GM18858 (cell line): ENCODE measurements around the gene NOP56.
"Not testable (repeated sequence)": the region's sequence is repeated elsewhere in the genome, so short reads cannot be mapped to it uniquely, and the experiment has no call there.

Experiments
- ATAC-seq: cut with Tn5 transposase; IDR thresholded peaks from one replicate; pipeline ENCODE4 v1.9.1; 2021; ENCODE audit not compliant: unreplicated experiment

The NOP56 gene

DNA sequence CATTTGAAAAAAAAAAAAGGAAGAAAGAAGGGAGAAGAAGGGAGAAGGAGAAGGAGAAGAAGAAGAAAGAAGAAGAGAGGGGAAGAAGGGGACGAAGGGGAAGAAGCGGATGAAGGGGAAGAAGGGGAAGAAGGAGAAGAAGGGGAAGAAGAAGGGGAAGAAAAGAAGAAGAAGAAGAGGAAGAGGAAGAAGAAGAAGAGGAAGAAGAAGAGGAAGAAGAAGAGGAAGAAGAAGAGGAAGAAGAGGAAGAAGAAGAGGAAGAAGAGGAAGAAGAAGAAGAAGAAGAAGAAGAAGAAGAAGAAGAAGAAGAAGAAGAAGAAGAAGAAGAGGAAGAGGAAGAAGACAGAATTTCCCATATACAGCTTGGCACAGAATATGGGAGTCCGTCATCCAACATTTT is 29.6 kb downstream of the NOP56 start:
- not testable (repeated sequence) for ATAC-seq

DNA sequence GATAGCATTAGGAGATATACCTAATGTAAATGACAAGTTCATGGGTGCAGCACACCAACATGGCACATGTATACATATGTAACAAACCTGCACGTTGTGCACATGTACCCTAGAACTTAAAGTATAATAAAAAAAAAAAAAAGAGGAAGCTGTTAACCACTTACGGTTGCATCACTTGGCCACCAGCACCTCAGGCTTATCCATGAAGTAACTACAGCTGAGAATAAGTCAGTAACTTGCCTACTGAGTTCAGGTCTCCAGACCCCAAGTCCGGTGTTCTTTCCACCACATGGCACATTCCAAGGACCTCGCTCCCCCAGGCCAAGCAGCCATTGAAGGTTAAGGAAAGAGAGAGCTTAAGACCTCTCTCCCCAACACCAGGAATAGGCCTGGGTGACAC is 32.4 kb downstream of the NOP56 start:
- ATAC-seq, result not testable (repeated sequence)

DNA sequence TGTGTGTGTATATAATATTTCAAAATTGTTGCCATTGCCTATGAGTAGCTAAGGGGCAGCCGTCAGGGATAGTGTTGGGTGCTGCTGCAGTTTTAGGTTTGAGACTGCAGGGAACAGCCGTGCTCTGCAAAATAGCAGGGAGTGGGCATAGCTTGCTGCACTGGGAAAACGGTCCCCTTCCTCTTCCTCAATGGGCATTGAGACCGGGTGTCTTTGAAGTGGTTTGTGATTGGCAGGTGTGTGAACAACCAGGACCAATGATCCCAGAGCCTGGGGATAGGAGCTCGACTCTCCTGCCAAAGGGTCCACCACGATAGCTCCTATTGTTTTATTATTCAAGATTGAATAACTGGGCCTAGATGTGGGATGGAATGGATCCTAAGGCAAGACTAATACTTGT is 35.1 kb downstream of the NOP56 start:
- ATAC-seq, result no peak

DNA sequence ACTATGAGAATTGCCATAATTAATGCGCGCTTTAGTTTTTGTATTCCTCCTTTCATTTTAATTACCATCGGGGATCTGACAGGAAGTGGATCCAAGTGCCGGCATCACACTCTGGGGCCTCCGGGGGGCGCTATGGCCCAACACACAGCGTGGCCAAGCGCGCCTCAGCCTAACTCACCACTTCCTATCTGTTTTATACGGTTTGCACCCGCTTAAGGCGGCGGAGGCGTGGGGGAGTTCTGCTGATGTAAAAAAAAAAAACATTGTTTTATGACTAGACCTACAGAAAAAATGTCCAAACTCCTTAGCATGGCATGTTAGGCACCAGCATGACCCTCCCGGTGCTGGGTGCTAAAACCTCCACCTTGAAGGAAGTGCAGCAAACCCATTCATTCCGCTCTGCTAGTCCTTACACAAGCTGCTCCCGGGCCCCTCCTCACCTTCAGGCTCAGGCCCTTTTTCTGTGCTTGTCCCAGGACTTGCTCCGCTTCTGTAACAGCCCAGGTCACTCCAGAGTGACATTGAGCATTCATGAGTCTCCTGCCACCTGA is 35.7 kb downstream of the NOP56 start:
- no peak for ATAC-seq

DNA sequence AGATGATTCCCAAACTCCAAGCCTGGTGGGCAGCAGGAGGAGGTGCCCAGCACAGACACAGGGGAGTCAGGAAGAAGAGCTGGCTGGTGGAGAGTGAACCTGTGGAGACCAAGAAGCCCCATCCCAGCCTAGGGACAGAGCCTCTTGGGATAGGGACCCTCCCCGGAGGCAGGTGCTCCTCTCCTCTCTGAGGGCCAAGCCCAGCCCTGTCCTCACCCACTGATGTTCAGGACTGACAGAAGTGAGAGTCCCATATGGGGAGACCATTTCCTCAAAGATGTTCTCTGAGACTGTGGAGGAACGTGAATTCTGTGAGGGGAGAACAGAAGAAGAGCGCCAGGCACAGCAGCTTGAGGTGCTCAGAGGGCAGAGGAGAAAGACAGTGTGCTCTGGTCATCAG is 37.8 kb downstream of the NOP56 start:
- no peak for ATAC-seq

DNA sequence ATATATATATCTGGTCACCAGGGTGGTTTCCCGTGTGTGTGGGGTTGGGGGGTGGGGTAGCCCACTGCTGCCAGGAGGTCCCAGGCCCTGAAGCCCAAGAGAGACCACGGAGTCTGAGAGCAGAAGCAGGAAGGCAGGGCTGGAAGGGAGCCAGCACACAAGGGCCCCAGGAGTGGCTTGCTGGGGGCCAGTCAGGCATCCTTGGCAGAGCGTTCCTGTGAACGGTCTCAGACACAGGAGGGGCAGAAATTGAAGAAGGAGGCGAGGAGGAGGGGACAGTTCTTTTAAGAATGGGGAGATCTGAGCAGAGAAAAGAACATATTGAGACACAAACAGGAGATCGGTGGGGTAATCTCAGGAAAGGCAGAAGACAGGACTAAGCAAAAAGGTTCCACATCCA is 38.3 kb downstream of the NOP56 start:
- no peak for ATAC-seq

DNA sequence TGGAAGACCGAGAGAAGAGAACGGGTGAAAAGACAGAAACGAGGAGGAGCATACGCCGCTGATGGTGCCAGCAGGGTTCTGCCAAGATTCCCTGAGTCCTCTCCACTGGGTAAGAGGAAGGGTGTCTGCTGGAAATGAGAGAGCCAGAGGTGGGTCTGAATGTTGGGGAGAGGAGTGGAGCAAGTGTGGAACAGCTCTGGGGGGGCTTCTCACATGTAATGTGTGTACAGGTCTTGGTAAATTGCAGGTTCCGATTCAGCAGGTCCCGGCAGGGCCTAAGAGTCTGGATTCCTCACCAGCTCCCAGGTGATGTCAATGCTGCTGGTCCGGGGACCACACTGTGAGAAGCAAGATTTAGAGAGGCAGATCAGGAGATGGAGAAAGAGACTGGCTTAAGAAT is 38.7 kb downstream of the NOP56 start:
- no peak for ATAC-seq

DNA sequence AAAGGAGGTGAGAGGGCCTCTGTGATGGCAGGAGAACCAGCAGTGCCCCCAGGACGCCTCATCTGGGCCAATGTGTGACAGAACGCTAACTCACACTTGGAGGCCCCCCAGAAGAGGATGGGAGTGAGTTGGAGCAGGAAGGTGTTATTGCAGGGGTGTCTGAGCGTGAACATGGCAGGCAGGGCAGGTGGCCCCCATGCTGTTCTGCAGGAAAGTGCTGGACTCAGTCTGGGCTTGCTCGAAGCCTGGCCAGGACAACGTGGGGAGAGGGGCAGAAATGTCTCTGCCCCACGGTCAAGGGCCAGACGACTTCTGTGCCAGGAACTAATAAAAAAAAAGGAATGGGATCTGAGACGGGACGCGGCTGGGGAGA is 39.2 kb downstream of the NOP56 start:
- no peak for ATAC-seq

DNA sequence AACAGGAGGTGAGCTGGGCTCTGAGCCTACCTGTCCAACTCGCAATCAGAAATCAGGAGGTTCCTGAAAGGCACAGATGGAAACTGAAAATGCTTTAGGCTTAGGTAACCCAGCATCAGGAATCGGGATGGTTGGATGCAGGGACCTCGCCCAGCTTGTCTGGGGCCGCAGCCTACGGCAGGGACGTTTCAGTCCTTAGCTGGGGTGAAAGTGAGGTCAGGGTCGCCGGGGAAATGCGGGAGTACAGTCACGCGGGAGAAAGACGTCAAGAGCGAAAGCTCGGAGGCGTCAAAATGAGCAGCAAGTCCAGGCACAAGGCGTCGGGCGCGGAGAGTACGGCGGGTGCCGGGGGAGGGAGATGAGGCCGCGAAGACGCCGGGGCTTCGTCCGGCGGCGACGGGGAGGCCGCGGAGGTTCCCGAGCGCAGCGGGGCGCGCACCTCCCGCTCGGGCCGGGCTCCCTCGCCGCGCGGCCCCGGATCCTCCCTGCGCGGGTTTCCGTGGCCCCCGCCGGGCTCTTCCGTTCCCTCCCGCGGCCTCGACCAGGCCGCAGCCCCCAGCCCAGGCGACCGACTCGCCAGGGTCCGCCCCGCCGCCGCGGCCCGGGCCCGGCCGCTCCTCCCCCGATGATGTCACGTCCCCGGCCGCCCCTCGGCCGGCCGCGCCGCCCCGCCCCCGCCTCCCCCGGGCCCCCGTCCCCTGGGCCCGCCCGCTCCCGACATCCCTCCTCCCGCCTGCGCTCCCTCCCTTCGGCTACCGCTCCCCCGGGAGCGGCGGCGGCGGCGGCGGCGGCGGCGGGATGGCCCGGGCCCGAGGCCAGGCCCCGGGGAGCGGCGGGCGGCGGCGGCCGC is 39.8 kb downstream of the NOP56 start, which contains the start of gene EBF4:
Gene EBF4 (plus strand): TSS at position 745 of the 850 bp plus-strand sequence. CDS start 866 bp downstream, outside the sequence.
- no peak for ATAC-seq

DNA sequence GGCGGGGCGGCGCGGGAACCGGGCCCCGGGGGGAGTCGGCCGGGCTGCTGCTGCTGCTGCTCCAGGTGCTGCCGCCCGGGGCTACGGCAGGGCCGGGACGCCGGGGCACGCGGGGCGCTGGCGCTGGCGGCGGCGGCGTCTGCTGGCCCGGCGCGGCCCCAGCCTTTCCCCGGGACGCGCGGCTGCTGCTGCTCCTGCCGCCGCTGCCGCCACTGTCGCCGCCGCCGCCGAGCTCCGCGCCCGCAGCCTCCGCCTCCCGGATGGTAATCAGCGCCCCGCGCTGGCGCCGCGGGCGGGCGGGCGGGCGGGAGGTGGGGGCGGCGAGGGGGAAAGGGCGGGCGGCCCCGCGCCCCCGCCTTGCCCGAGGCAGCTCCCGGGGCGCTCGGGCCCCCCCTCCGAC is 40.5 kb downstream of the NOP56 start:
- ATAC-seq, result no peak

DNA sequence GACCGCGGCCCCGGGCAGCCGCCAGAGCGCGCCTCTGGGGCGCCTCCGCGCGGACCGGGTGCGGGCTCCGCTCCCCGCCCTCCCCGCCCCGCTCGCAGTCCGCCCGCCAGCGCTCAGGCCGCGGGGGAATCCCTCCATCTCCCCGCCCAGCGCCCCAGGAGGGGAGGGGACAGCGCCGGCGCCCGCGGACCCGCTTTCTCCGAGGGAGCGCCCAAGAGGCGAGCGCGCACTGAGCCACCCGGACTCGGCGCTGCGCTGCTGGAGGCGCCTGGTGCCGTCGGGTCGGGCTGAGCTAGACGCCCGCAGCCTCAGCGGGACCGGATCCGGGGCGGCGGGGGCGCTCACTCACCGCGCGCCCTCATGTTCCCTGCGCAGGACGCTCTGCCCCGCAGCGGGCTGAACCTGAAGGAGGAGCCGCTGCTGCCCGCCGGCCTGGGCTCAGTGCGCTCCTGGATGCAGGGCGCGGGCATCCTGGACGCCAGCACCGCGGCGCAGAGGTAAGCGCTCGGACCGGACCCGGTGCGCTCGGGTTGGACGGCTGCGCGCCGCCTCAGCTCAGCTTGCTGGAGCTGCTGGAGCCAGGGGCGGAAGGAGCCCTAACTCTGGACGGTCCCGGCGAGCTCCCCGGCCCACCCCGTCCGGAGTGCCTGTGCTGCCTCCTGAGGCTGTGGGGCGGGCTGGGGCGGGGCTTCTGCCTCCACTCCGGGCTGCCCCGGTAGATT is 41.0 kb downstream of the NOP56 start:
- no peak for ATAC-seq

DNA sequence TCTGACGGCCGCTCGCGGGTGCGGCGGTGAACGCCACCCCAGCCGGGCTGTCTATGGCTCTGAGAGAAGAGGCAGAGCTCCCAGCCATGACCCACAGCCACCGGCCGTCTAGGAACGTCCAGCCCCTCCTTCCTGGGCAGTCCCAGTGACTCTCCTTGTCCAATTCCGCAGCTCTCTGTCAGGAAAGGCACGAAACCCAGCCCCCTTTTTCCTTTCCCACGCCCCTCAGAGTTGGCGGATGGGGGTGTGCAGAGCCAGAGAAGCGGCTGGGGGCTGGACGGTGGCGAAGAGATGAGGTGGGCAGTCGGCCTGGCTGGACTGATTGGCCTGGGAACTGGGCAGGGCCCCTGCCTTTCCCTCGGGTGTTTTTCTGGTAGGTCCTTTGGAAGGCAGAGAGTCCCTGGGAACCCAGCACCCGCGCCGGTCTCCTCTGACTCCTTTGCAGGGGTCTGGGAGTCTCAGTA is 41.6 kb downstream of the NOP56 start:
- no peak for ATAC-seq

DNA sequence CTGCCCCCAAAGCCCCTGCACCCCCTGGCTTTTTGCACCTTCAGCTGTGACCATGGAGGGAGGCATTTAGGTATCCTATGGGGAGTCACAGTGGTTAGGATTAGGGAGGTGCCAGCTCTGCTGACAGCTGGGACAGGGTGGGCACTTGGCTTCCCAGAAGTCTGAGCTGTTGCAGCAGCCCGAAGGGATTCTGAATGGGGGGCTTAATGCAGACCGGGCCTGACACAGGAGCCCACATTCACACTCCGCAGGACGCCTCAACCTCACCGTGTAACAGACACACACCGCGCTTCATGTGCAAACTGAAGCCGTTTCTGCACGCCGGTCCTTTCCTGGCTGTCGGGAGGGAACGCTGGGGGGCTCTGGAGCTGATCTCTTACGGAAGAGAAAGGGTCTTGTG is 42.1 kb downstream of the NOP56 start:
- no peak for ATAC-seq

DNA sequence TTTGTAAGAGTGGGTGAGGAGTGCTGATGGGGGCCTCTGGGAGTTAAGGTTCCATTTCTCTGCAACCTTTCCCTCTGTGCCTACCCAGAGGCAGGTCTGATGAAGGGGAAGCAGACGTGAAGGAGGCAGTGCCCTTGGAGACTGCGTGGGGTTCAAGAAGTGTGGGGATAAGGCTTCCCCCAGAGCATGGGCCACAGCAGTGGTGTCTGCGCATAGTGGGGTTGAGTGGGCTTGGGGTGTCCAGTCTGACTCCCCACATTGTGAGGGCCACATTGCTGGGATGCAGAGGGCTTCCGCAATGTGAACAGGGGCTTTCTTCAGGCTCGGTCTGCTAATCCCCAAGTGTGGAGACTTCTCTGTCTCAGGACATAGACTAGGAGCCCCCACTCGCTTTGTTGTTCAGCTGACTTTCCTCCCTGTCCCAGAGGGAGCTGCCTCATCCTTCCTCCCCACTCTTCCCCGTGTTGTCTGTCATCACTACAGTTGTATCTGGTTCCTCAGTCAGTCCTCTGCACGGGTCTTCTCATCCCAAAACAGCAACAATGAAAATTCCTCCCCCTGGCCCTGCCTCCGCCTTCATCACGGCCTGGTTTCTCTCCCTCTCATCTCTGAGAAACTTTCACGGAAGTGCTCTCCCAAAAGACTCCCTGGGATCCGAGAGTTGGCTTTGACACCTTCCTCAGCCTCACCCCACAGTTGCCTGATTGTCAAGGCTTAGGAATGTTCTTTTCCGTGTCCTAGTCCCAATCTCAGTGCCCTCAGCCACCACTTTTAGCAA is 43.0 kb downstream of the NOP56 start:
- ATAC-seq, result no peak

DNA sequence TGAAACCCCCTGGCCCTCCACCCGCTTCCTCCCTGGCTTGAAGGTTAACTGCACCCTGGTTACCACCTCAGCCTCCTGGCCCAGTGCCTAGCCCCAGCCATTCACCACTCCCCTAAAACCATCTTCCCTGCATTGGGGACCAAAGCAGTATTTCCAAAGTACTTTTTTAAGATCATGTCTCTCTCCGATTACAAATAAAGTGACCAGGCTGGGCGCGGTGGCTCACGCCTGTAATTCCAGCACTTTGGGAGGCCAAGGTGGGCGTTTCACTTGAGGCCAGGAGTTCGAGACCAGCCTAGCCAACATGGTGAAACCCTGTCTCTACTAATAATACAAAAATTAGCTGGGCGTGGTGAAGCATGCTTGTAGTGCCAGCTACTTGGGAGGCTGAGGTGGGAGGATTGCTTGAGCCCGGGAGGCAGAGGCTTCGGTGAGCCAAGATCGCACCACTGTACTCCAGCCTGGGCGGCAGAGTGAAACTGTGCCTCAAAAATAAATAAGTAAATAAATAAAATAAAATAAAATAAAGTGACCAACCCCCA is 43.6 kb downstream of the NOP56 start:
- not testable (repeated sequence) for ATAC-seq

DNA sequence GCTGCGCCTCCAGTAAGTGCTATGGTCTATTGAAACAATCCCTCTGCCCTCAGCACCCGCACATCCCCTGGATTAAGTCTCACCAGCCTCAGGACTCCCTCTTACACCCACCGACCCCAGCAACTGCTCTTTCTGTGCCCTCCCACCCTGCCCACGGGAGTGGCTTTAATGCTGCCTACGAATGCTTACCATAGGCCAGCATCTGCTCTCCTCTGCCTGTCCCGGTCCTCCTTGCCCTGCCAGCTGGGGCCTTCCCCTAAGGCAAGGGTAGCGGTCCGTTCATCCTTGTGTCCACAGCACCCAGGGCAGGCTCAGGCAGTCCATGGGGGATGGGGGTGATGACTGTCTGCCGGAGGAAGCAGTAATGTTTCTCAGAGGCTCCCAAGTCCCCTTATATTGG is 44.2 kb downstream of the NOP56 start:
- no peak for ATAC-seq

DNA sequence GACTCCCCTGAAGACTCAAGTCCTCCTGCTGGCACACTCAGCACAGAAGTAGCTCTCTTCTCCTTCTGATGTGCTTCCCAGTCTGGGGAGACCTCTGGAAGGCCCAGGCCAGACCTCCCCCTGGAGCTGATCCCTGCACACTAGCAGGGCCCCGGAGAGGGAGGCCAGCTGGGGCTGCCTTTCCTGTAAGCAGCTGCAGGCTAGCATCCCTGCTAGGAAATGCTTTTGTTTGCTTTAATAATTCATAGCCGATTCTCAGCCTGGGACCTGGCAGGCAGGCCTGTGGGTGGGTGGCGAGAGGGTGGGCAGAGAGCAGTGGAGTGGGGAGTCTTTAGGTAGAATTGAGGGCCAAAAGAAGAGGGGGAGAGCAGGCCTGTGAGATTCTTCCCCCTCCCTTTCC is 45.3 kb downstream of the NOP56 start:
- no peak for ATAC-seq

DNA sequence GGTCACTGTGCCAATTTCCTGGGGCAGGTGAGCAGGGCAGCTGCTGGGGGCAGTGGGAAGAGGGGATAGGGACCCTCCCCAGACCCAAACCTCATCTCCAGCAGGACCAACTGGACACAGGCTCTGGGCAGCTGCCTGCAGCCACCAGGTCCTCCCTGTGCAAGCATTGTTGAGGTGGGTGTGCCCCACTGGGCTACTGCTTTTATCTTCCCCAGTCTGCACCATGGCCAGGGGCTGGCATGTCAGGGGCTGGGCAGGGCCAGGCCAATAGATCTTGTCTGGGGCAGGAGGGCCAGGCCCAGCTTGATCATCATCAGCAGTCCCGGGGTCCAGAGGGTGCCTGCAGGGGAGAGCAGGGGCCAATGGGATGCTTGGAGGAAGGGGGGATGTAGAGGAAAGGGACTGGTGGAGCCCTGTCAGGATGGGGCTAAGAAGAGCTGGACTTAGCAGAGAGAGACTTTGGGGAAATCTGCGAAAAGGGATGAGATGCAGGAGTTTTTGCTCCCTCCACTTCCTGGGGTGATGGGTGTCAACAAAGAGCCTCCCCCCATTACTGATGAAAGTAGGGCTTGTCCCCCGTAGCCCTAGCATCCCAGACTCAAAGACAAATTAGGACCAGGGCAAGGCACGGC is 45.9 kb downstream of the NOP56 start:
- ATAC-seq, result no peak

DNA sequence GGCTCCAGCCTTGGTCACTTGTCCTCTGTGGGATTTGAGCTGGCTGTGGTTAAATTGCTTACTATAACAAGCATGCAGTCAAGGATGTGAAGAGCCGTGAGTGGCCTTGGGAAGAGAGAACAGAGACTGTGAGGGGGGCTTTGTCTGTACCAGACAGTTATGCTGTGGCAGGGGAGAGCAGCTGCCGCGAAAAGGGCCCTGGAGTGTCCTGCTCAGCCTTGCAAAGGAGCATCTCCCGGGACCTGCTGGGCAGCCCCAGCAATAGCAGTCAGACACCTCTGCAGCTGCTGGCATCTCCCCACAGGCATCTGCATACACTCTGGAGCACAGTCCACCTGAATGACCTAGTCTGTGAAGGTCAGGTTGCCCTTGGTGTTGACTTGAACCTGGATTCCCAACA is 46.5 kb downstream of the NOP56 start:
- ATAC-seq, result no peak

DNA sequence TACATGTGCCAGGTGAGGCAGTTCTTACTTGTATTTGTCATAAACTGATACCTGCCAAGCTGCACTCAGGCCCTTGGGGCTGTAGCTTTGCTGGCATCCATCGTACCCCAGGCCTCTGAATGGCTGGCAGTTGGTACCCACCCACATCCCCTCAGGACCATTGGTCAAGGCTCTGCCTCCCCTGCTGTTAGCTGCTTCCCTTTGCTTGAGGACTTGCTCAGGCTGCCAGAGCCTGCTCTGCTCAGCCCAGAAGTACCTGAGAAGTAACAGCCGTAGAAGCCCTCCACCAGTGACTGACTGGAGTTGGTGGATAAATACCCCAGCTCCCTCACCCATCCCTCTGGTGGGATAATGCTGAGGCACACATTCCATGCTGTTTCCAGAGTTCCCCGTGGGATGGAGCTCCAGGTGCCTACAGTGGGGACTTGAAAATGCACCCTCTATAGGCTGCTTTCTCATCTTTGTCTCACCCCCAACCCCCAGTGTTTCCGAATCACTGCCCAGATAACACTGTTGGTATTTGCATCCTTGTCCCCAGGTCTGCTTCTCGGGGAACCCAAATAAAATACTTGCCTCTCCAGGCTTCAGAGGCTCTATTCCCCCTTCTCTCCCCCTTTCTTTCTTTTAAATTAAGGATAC is 47.5 kb downstream of the NOP56 start:
- no peak for ATAC-seq
